AG20443 (cell line): ENCODE results near the gene ZMYND12.
"Not testable (repeated sequence)": the region's sequence is repeated elsewhere in the genome, so short reads cannot be mapped to it uniquely, and the experiment has no call there.

Experiments
- DNase-seq: peaks from one replicate; pipeline ENCODE4 v3.0.0; 2012; ENCODE audit warnings: low spot score, mixed read lengths

ZMYND12 gene, protein sequence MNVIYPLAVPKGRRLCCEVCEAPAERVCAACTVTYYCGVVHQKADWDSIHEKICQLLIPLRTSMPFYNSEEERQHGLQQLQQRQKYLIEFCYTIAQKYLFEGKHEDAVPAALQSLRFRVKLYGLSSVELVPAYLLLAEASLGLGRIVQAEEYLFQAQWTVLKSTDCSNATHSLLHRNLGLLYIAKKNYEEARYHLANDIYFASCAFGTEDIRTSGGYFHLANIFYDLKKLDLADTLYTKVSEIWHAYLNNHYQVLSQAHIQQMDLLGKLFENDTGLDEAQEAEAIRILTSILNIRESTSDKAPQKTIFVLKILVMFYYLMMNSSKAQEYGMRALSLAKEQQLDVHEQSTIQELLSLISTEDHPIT

DNA sequence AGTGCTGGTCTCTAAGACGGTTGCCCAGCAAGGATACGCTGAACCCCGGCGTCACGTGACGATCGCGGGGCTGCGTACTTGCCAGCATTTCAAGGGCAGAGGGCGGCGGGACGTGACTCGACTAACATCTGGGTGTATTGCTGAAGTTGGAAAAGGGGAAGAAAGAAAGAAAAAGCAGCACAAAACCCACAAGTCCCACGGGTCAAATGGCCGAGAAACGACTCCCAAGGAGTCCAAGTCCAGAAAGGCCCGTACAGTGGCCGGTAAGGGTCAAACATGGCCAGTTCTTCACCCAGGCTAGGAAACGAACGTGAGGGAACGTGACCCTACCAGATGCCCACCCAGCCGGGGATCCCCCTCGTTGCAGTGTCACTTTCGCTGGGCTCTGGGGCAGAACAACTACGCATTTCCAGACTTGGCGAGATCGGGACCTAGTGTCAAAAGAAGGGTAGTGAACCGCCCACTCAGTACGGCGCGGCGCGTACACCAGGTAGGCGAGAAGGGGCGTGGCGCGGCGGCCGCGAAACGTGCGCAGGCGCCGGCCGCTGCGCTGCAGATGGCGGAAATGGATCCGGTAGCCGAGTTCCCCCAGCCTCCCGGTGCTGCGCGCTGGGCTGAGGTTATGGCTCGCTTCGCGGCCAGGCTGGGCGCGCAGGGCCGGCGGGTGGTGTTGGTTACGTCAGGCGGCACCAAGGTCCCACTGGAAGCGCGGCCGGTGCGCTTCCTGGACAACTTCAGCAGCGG is at the start of gene ZMYND12, which contains the start of gene PPCS:
TSS of gene ZMYND12 (minus strand) at position 13 of the 744 bp plus-strand sequence. CDS start 25 bp downstream, outside the sequence.
TSS of gene PPCS (plus strand) at position 534 of the 744 bp plus-strand sequence. CDS start at position 557, 23 bp downstream.
- peak; percentile 93 for DNase-seq

GRCh38 chr1:42504535-42505128 is 48.8 kb upstream of the ZMYND12 start:
- DNase-seq: no peak

DNA sequence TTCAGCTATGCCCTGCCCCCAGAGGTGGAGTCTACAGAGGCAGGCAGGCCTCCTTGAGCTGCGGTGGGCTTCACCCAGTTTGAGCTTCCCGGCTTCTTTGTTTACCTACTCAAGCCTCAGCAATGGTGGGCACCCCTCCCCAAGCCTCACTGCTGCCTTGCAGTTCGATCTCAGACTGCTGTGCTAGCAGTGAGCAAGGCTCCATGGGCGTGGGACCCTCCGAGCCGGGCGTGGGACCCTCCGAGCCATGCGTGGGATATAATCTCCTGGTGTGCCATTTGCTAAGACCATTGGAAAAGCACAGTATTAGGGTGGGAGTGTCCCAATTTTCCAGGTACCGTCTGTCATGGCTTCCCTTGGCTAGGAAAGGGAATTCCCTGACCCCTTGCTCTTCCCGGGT is 46.2 kb upstream of the ZMYND12 start:
- not testable (repeated sequence) for DNase-seq

GRCh38 chr1:42490237-42490636 is 34.4 kb upstream of the ZMYND12 start:
- DNase-seq: no peak

DNA sequence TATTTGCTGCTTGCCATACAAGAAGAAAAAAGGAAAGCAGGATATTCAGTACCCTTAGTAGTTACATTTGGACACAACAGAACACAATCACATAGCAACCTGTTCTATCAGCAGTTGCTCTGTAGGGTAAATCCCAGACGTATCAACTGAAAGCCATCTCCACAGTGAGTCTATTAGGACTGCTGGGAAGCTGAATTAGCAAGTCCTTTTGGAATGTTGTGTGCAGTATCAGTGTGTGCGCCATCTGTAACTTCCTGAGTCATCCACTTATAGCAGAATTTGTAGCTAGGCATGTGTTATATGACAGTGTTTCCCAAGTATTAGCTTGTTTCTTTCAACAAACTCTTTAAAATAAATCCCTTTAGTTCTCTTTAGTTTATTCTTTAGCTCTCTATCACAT is 28.6 kb upstream of the ZMYND12 start:
- DNase-seq: peak; percentile 78

DNA sequence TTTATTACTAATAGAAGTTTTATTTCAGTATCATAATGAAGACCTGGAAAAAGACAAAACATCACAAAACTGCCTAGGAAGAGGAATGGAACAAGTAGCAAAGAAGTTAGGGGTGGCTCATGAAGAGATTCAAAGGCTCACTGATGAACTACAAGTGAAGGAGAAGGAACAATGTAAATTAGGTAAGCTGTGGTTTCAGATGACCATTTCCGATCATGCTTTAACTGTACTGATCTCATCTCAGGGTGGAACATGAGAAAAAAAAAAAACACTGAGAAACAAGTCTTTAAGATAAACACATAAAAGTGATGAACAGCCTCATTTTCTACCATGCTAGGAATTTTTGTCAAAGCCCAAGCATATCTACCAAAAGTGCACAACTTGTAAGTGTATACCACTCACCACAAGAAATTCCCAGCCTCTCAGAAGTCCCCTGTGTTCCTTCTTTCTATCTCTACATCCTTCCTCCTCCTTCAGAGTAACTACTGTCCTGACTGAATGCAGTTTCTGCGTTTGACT is 26.9 kb upstream of the ZMYND12 start:
- no peak for DNase-seq

GRCh38 chr1:42480921-42481320 is 25.1 kb upstream of the ZMYND12 start:
- no peak for DNase-seq

DNA sequence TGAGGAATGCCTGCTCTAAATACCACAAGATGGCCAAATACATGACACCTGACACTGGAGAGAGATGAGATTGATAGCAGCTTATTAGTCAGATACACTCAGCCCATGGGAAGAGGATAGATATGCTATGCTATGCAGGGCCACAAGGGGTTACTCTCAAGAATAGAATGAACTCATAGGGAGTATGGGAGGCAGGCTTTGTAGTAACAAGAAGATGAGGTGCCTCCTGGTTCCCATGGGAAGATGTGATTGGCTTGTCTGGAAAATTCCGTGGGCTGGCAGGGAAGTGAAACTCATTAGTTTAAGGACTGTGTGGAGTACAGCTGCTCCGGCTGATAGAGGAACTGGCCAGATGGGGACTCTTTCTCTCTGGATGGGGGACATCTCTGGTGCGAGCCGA is 23.8 kb upstream of the ZMYND12 start:
- DNase-seq: no peak

GRCh38 chr1:42477775-42478174 is 22.0 kb upstream of the ZMYND12 start:
- no peak for DNase-seq

- DNase-seq: not testable (repeated sequence)
Observed at GRCh38 chr1:42477354-42477753, 21.5 kb upstream of the ZMYND12 start.

DNA sequence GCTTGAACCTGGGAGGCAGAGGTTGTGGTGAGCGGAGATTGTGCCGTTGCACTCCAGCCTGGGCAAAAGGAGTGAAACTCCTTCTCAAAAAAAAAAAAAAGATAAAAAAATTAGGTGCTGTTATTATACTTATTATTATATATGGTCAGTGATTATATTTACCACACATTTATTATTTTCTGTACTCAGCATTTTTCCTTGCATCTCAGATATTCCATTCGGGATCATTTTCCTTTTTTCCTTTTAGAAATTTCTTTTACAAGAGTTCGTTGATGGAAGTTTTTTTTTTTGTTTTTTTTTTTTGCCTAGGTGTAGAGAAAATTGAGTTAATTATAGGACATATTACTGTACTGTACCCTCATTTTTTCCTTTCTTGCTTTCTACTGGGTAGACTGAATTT is 20.8 kb upstream of the ZMYND12 start:
- DNase-seq: no peak

DNA sequence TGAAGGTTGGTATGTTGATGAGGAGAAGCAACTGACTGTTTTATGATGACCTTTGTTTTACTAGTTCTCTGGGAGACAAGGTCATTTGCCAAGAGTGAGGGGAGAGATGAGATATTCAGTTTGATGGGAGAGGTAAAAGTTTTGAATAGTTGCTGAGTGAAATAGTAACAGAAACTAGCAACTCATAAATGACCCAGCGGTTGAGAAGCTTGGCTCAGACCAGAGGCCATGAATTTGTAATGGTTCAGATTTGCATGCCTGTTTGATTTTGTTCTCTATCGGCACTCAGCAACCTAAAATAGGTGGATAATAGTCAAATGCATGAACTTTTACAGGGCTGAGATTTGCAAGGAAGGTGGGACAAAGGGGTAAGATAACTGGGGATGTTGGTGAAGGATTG is 13.9 kb upstream of the ZMYND12 start:
- DNase-seq: no peak

DNA sequence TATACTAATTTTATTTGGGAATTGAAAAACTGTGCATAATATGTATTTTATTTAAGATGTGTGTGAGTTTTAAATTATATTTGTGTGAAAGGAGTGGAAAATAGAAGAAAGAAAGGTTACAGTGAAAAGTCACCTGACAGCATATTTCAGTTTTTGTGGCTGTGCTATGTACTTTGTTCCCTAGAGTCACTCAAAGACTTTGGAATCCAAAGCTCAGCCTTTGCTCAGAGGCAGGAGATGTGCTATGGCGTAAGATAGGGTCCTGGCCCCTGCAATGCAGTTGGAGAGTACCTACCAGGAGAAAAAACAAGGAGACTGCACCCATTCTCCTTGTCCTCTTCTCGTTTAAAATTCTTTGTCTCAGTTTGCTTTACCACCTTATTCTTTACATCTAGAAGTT is 10.2 kb upstream of the ZMYND12 start:
- no peak for DNase-seq

DNA sequence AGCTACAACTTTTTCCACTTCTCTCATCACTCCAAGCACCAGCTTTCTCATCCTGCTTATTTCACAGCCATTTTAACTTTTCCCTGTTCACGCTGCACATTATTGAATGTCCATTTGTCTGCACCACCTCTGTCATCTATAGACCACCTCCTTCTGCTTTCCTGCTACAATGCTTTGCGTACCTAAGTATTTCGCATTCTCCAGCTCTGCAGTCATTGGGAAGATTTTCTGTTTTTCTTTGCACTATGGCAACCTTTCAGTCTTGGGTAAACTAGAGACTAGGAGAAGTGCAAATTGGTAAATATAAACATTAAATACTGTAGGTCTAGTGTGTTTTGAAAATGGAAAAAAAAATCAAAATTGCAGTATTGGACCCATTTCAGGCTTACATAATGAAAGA is 8.1 kb upstream of the ZMYND12 start:
- no peak for DNase-seq

- DNase-seq: peak; percentile 98
Observed at GRCh38 chr1:42462828-42463763, 7.3 kb upstream of the ZMYND12 start, which contains the start of gene CCDC30. Gene CCDC30, plus strand, starts transcription at chr1:42463286. Its CDS starts 17,266 bp downstream, at chr1:42480552.

GRCh38 chr1:42461196-42461595 is 5.4 kb upstream of the ZMYND12 start:
- no peak for DNase-seq

GRCh38 chr1:42456754-42457089 is 900 bp upstream of the ZMYND12 start:
- DNase-seq: peak; percentile 71

DNA sequence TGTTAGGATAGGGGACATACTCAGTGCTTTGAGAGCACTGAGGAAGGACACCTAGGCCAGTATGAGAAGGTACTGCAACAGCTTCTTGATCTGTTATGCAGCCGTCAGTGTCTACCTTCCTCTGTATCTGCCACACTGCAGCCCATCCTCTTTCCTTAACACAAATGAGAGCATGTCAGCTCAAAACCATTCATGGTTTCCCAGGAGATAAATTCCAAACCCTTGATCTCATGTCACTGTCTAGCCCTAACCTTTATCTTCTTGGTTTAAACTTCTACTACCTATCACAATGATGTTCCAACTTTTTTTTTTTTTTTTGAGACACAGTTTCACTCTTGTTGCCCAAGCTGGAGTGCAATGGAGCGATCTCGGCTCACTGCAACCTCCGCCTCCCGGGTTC is 1.4 kb downstream of the ZMYND12 start:
- no peak for DNase-seq

- no peak for DNase-seq
Observed at GRCh38 chr1:42453386-42453785, 2.4 kb downstream of the ZMYND12 start.

GRCh38 chr1:42450061-42450460 is 5.8 kb downstream of the ZMYND12 start:
- DNase-seq: no peak

- DNase-seq: no peak
Observed at GRCh38 chr1:42449256-42449655, 6.6 kb downstream of the ZMYND12 start.
